K562 (cell line): ENCODE measurements around the gene CCDC194. TPM values are rescaled to one million over a fixed set of nuclear protein-coding genes. Genes with fewer than 3 reads are reported as not detected.

Experiments used
- ATAC-seq: fragments of 200-7000 bp; cut with Tn5 transposase; 3 replicates; pipeline ENCODE4 v1.9.1; 2020; ENCODE audit warnings: moderate library complexity
- BruUV-seq: library from RNA; stranded (reverse); fragments of 400-500 nt; replicated peaks from 2 replicates; lab custom pipeline; 2021; lab: Mats Ljungman, UMichigan
- CTCF ChIA-PET: fragments of 300-600 bp; formaldehyde crosslinking; extraction: SDS; loops from one replicate; lab custom pipeline; 2021; ENCODE audit warnings: low intra/inter-chr PET ratio; lab: Yijun Ruan, JAX
- POLR2A ChIA-PET: fragments of 300-600, 350-650 bp; sonication (Branson Sonifier 250); formaldehyde crosslinking; extraction: SDS; loops from one replicate; lab custom pipeline; 2021; ENCODE audit warnings: antibody characterized with exemption, inconsistent platforms; lab: Yijun Ruan, JAX
- DNase-seq, 4 experiments: peaks; one replicate each; pipeline versions ENCODE4 v3.0.0 to v3.0.0-alpha.2; 2011 to 2018; ENCODE audit warnings: low spot score in 3 of 4, mixed read lengths in 3 of 4; ENCODE audit errors: extremely low read depth in 1 of 4
- FAIRE-seq: peaks from 2 replicates; lab custom pipeline; 2011; peaks lifted over from hg19 to GRCh38; lab: Jason Lieb, UNC
- H2AFZ ChIP-seq: 2 replicates; pipeline ENCODE4 v1.6.0; 2011; ENCODE audit warnings: low read depth, low read length, control low read depth, inconsistent platforms
- H3K27ac ChIP-seq: fragments of 200-600 bp; 3 replicates; pipeline ENCODE4 v1.8.0; 2011; ENCODE audit warnings: low read depth, mild to moderate bottlenecking, control low read depth, inconsistent platforms, low read length, moderate library complexity, mixed read lengths; ENCODE audit errors: extremely low read depth
- H3K27me3 ChIP-seq, 2 experiments: fragments of 300-600 bp in 1 of 2; 2 replicates in 1 of 2; 3 replicates in 1 of 2; pipeline versions ENCODE4 v1.6.0 to v1.8.0; 2011; ENCODE audit warnings: inconsistent platforms in 2 of 2, low read length in 2 of 2, mild to moderate bottlenecking in 1 of 2, mixed read lengths in 1 of 2, moderate library complexity in 1 of 2; ENCODE audit not compliant: control insufficient read depth in 2 of 2, insufficient read depth in 2 of 2
- H3K36me3 ChIP-seq: fragments of 300-600 bp; 3 replicates; pipeline ENCODE4 v1.8.0; 2011; ENCODE audit warnings: mild to moderate bottlenecking, low read length, inconsistent platforms; ENCODE audit not compliant: control insufficient read depth, insufficient read depth
- H3K4me1 ChIP-seq, 2 experiments: fragments of 200-600 bp in 1 of 2; replicated peaks in 1 of 2; 2 replicates in 1 of 2; 3 replicates in 1 of 2; pipeline versions ENCODE4 v1.5.1 to v1.8.0; 2011; ENCODE audit warnings: inconsistent platforms in 2 of 2, low read length in 2 of 2, mild to moderate bottlenecking in 1 of 2, mixed read lengths in 1 of 2, moderate library complexity in 1 of 2; ENCODE audit not compliant: control insufficient read depth in 2 of 2, insufficient read depth in 2 of 2
- H3K4me2 ChIP-seq: 2 replicates; pipeline ENCODE4 v1.6.1; 2011; ENCODE audit warnings: low read length, control low read depth, inconsistent platforms, mixed read lengths; ENCODE audit not compliant: insufficient read depth
- H3K4me3 ChIP-seq: fragments of 200-600 bp; sonication (generic), shearing (Covaris generic); 2 replicates; pipeline ENCODE4 v1.5.1; 2016; ENCODE audit warnings: control low read depth, inconsistent platforms
- H3K79me2 ChIP-seq: fragments of 200-600 bp; 3 replicates; pipeline ENCODE4 v1.8.0; 2011; ENCODE audit warnings: low read length, inconsistent platforms; ENCODE audit not compliant: control insufficient read depth, insufficient read depth
- H3K9ac ChIP-seq, 2 experiments: 2 replicates each; pipeline versions ENCODE4 v1.6.0 to v1.6.1; 2011; ENCODE audit warnings: low read depth in 2 of 2, low read length in 2 of 2, control low read depth in 1 of 2, inconsistent platforms in 1 of 2, mild to moderate bottlenecking in 1 of 2, mixed read lengths in 1 of 2; ENCODE audit not compliant: insufficient read depth in 1 of 2
- H3K9me1 ChIP-seq: one replicate; pipeline ENCODE4 v1.6.0; 2011; ENCODE audit warnings: inconsistent platforms, mild to moderate bottlenecking, low read length, moderate library complexity; ENCODE audit not compliant: control insufficient read depth, insufficient read depth
- H3K9me3 ChIP-seq: replicated peaks from 2 replicates; pipeline ENCODE4 v1.5.1; 2011; ENCODE audit warnings: low read depth, low read length, inconsistent platforms; ENCODE audit not compliant: control insufficient read depth, insufficient read depth
- H4K20me1 ChIP-seq: replicated peaks from 2 replicates; pipeline ENCODE4 v1.6.1; 2011; ENCODE audit warnings: low read length, inconsistent platforms, mixed read lengths; ENCODE audit not compliant: control insufficient read depth, insufficient read depth
- BACH1 ChIP-seq: fragments of 200-800 bp; sonication (Bioruptor generic); IDR thresholded peaks from 2 replicates; pipeline ENCODE4 v1.6.1; 2016; ENCODE audit warnings: missing genetic modification characterization, missing compliant biosample characterization
- CEBPB ChIP-seq: fragments of 450-650 bp; IDR thresholded peaks from 2 replicates; pipeline ENCODE4 v1.6.1; 2016; ENCODE audit warnings: missing genetic modification characterization, missing compliant biosample characterization
- HNRNPK ChIP-seq: fragments of 200-400 bp; formaldehyde crosslinking; IDR thresholded peaks from one replicate; pipeline ENCODE4 v1.6.1; 2018; ENCODE audit warnings: mild to moderate bottlenecking, low read depth, low read length; ENCODE audit not compliant: poor library complexity, severe bottlenecking
- JUND ChIP-seq, 2 experiments: IDR thresholded peaks; 2 replicates in 1 of 2; 3 replicates in 1 of 2; pipeline ENCODE4 v1.6.1; 2011; ENCODE audit warnings: borderline replicate concordance in 2 of 2, low read depth in 2 of 2, low read length in 2 of 2, improper control_type of control experiment in 1 of 2, missing biosample characterization in 1 of 2, missing genetic modification characterization in 1 of 2, missing genetic modification reagents in 1 of 2
- LARP7 ChIP-seq: fragments of 450-650 bp; IDR thresholded peaks from 2 replicates; pipeline ENCODE4 v1.6.1; 2016
- NFRKB ChIP-seq: fragments of 450-650 bp; IDR thresholded peaks from 2 replicates; pipeline ENCODE4 v1.6.1; 2016; ENCODE audit warnings: low read depth
- ZNF274 ChIP-seq: IDR thresholded peaks from 2 replicates; pipeline ENCODE4 v1.6.1; 2011; ENCODE audit warnings: low read depth, mild to moderate bottlenecking, low read length, moderate library complexity, borderline replicate concordance
- ZNF696 ChIP-seq: fragments of 250-450 bp; sonication (Bioruptor Pico); conservative IDR thresholded peaks from 2 replicates; pipeline ENCODE4 v1.4.0; 2020; ENCODE audit warnings: mild to moderate bottlenecking, moderate library complexity
- ZNF780A ChIP-seq: fragments of 250-450 bp; sonication (Bioruptor Pico); IDR thresholded peaks from 2 replicates; pipeline ENCODE4 v1.5.0; 2021; ENCODE audit warnings: mild to moderate bottlenecking
- WGBS: fragments of 100-300 bp; shearing (Covaris generic); methylation state at CpG from one replicate; pipeline ENCODE4 v1.1.6; 2016; ENCODE audit warnings: low coverage, mixed read lengths; ENCODE audit not compliant: insufficient coverage; ENCODE audit errors: missing lambda C conversion rate; 5-methylcytosine and 5-hydroxymethylcytosine counted together
- in situ Hi-C: fragments of 300-500 bp; cut with MboI; formaldehyde crosslinking; loops from 4 replicates; pipeline ENCODE4 v1.15.0; 2018; ENCODE audit warnings: inconsistent platforms, mixed read lengths
- intact Hi-C: fragments of 100-400 bp; cut with micrococcal nuclease; formaldehyde crosslinking; loops from 2 replicates; pipeline ENCODE4 v1.14.2; 2022
- polyA plus RNA-seq, 8 experiments: library from polyadenylated mRNA; depleted of rRNA in 4 of 8; stranded (reverse) in 5 of 8; unstranded in 3 of 8; fragments of >200 nt; fragmentation: Nextera tagmentation in 2 of 8; fragmentation: Illumina TruSeq in 1 of 8; extraction: Ambion mirVana in 2 of 8; extraction: Trizol in 1 of 8; gene quantifications; 2 replicates each; pipeline versions ENCODE4 v1.2.1 to v1.2.3, GENCODE V29; 2011 to 2014; ENCODE audit warnings: inconsistent platforms in 1 of 8, missing spikeins in 1 of 8
- total RNA-seq, 7 experiments: library from RNA; depleted of rRNA in 6 of 7; stranded (reverse); fragments of >200 nt in 6 of 7; fragmentation: Illumina TruSeq in 2 of 7; extraction: Trizol in 2 of 7; gene quantifications; 2 replicates each; pipeline versions ENCODE4 v1.2.1 to v1.2.3, GENCODE V29; 2011 to 2021; ENCODE audit warnings: low replicate concordance in 1 of 7
- TF ChIP-seq, protein P1 (sequence below): fragments of 150-350 bp; IDR thresholded peaks from 2 replicates; pipeline ENCODE4 v1.6.1; 2014; ENCODE audit warnings: low read depth, mild to moderate bottlenecking, low read length, borderline replicate concordance
- TF ChIP-seq, protein P2 (sequence below): IDR thresholded peaks from 3 replicates; pipeline ENCODE4 v1.6.1; 2011; ENCODE audit warnings: borderline replicate concordance, mild to moderate bottlenecking; ENCODE audit not compliant: insufficient read length, insufficient read depth
- TF ChIP-seq, protein P3 (sequence below): IDR thresholded peaks from 2 replicates; pipeline ENCODE4 v1.6.1; 2011; ENCODE audit not compliant: insufficient read length; ENCODE audit errors: extremely low read depth
- TF ChIP-seq, protein P4 (sequence below), 2 experiments: fragments of 250-450 bp in 1 of 2; fragments of 450-650 bp in 1 of 2; sonication (Bioruptor Pico) in 1 of 2; IDR thresholded peaks; 2 replicates each; pipeline versions ENCODE4 v1.6.1 to v1.8.0; 2016 to 2021; ENCODE audit warnings: mild to moderate bottlenecking in 2 of 2, moderate library complexity in 2 of 2, missing compliant biosample characterization in 1 of 2, missing genetic modification characterization in 1 of 2
- TF ChIP-seq, protein P5 (sequence below): fragments of 450-650 bp; IDR thresholded peaks from 2 replicates; pipeline ENCODE4 v1.6.1; 2016; ENCODE audit warnings: missing biosample characterization, missing genetic modification characterization

Gene CCDC194
- total and polyA plus RNA-seq, 9 of the 15 experiments (the other 6 are each of a cell fraction or from before 2014, with no cell fraction given), result 0.13 to 1.3 (median 0.39) TPM; not detected in 3

DNA sequence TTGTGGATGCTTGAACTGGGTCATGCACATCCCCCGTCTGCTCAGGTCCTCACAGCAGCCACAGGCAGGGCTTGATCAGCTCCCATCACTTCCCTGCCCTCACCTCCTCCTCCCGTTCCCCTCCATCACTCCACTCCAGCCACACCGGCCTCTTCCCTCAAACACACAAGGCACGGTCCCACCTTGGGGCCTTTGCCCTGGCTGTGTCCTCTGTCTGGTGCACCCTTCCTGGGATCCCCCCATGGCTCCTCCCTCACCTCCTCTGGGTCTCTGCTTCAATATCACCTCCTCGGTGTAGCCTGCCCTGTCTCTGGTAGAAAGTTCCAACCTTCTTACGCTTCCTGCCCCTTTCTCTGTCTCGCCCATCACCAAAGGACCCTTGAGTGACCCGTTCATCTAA is 40.6 kb downstream of the CCDC194 start:
- no peak overlapping the region for H2AFZ ChIP-seq
- in situ Hi-C loops (no loop called here), intact Hi-C loops (no loop called here)
- ChIA-PET POLR2A (interaction anchor here (0.6 to 1.3 kb wide), 5 partner anchors 10 to 664 kb away, joined by 3 to 6 read pairs (median 3); no protein-coding TSS in a partner anchor), CTCF (no interaction called here)
- 15% methylated on average over 7 of the region's 8 CpGs for WGBS
- peaks cover 14 to 55% of the 10 kb centered on the region in 2 experiments; a peak in 4 of 5 replicates for H3K27me3 ChIP-seq
- ATAC-seq (0 out of 3 replicates have a peak, but pooled peaks have one; percentile 27), DNase-seq (no peak), FAIRE-seq (no peak)
- H3K36me3 ChIP-seq, result no peaks in the 10 kb centered on the region
- no peaks in the 10 kb centered on the region for H4K20me1 ChIP-seq
- H3K27ac ChIP-seq, result no peak overlapping the region
- no peaks in the 10 kb centered on the region for H3K79me2 ChIP-seq
- peaks cover 0 to 11% of the 10 kb centered on the region in 2 experiments; a peak in 2 of 5 replicates for H3K4me1 ChIP-seq
- no TSS peak for BruUV-seq
- H3K9ac ChIP-seq, result no peak overlapping the region
- TF ChIP-seq ZNF696 (CRISPR knock-in tag) (no peak), LARP7 (no peak), ZNF274 (no peak), BACH1 (tag) (no peak), JUND (IDR thresholded peaks at IDR 0.05; ENCODE audit: borderline replicate concordance, low read depth, low read length) (no peak), JUND (tag; IDR thresholded peaks at IDR 0.05; ENCODE audit: borderline replicate concordance, low read depth, low read length) (no peak), HNRNPK (no peak), CEBPB (tag) (no peak), NFRKB (no peak), ZNF780A (CRISPR knock-in tag) (no peak)
- TF ChIP-seq, protein P1, sequence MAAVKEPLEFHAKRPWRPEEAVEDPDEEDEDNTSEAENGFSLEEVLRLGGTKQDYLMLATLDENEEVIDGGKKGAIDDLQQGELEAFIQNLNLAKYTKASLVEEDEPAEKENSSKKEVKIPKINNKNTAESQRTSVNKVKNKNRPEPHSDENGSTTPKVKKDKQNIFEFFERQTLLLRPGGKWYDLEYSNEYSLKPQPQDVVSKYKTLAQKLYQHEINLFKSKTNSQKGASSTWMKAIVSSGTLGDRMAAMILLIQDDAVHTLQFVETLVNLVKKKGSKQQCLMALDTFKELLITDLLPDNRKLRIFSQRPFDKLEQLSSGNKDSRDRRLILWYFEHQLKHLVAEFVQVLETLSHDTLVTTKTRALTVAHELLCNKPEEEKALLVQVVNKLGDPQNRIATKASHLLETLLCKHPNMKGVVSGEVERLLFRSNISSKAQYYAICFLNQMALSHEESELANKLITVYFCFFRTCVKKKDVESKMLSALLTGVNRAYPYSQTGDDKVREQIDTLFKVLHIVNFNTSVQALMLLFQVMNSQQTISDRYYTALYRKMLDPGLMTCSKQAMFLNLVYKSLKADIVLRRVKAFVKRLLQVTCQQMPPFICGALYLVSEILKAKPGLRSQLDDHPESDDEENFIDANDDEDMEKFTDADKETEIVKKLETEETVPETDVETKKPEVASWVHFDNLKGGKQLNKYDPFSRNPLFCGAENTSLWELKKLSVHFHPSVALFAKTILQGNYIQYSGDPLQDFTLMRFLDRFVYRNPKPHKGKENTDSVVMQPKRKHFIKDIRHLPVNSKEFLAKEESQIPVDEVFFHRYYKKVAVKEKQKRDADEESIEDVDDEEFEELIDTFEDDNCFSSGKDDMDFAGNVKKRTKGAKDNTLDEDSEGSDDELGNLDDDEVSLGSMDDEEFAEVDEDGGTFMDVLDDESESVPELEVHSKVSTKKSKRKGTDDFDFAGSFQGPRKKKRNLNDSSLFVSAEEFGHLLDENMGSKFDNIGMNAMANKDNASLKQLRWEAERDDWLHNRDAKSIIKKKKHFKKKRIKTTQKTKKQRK, result no peak
- TF ChIP-seq, protein P2, sequence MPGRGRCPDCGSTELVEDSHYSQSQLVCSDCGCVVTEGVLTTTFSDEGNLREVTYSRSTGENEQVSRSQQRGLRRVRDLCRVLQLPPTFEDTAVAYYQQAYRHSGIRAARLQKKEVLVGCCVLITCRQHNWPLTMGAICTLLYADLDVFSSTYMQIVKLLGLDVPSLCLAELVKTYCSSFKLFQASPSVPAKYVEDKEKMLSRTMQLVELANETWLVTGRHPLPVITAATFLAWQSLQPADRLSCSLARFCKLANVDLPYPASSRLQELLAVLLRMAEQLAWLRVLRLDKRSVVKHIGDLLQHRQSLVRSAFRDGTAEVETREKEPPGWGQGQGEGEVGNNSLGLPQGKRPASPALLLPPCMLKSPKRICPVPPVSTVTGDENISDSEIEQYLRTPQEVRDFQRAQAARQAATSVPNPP, result no peak
- TF ChIP-seq, protein P3, sequence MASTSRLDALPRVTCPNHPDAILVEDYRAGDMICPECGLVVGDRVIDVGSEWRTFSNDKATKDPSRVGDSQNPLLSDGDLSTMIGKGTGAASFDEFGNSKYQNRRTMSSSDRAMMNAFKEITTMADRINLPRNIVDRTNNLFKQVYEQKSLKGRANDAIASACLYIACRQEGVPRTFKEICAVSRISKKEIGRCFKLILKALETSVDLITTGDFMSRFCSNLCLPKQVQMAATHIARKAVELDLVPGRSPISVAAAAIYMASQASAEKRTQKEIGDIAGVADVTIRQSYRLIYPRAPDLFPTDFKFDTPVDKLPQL, result no peak
- TF ChIP-seq, protein P4, sequence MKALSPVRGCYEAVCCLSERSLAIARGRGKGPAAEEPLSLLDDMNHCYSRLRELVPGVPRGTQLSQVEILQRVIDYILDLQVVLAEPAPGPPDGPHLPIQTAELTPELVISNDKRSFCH (CRISPR knock-in tag; IDR thresholded peaks at IDR 0.05), result no peak
- TF ChIP-seq, protein P4 (tag; IDR thresholded peaks at IDR 0.05), result no peak
- TF ChIP-seq, protein P5, sequence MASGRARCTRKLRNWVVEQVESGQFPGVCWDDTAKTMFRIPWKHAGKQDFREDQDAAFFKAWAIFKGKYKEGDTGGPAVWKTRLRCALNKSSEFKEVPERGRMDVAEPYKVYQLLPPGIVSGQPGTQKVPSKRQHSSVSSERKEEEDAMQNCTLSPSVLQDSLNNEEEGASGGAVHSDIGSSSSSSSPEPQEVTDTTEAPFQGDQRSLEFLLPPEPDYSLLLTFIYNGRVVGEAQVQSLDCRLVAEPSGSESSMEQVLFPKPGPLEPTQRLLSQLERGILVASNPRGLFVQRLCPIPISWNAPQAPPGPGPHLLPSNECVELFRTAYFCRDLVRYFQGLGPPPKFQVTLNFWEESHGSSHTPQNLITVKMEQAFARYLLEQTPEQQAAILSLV (tag), result no peak
- no peak overlapping the region for H3K4me2 ChIP-seq
- H3K4me3 ChIP-seq, result no peak overlapping the region
- no peaks in the 10 kb centered on the region for H3K9me3 ChIP-seq
- H3K9me1 ChIP-seq, result no peaks in the 10 kb centered on the region
